T-helper 2 cell treated with Interferon-gamma antibody and Interleukin-4, amounts not matched to agents 100 ng/mL and 5 ng/mL, for 36 hours (primary cell): ENCODE data around the gene MMP19. TPM values are rescaled to one million over a fixed set of nuclear protein-coding genes. Genes with fewer than 3 reads are reported as not detected.
"Not testable (repeated sequence)": the region's sequence is repeated elsewhere in the genome, so short reads cannot be mapped to it uniquely, and the experiment has no call there.

Experiments
- intact Hi-C: fragments of 100-400 bp; cut with micrococcal nuclease; formaldehyde crosslinking; loops from one replicate; pipeline ENCODE4 v1.15.1; 2023
- total RNA-seq: library from RNA; stranded (reverse); gene quantifications from 2 replicates; pipeline ENCODE4 v1.2.3, GENCODE V29; 2022

Gene MMP19
- total RNA-seq, 1 donor from 2014 or later = 0.05 TPM

GRCh38 chr12:55843431-55843830, 695 bp upstream of the MMP19 start:
- intact Hi-C loops = no loop called here

- intact Hi-C loops = no loop called here
These were observed 2.0 kb downstream of the MMP19 start for GRCh38 chr12:55840581-55841351.

GRCh38 chr12:55839345-55840140, 3.2 kb downstream of the MMP19 start:
- intact Hi-C loops = no loop called here

DNA sequence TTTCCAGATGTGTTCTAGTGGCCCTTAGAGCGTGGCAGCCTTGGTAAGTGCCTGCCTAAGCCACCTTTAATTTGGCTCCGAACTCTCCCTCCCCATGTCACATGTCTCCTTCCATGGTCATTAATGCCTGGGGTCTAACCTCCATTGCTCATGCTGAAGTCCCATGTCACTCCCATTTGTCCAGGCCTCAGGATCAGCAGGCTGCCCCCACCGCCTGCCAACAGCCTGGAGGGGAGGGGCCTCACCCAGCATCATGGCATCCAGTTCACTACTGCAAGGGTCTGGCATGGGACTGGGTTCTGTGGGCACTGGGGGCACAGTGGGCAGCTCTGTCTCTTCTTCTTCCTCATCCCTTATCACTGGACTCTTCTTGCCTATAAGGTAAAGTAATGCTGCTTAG, 4.4 kb downstream of the MMP19 start:
- intact Hi-C loops = no loop called here

GRCh38 chr12:55834400-55834799, 8.3 kb downstream of the MMP19 start:
- intact Hi-C loops = not testable (repeated sequence)

- intact Hi-C loops = no loop called here
These were observed 9.7 kb downstream of the MMP19 start for GRCh38 chr12:55833056-55833455.

- intact Hi-C loops = no loop called here
These were observed 11.3 kb downstream of the MMP19 start for GRCh38 chr12:55831447-55831815.

DNA sequence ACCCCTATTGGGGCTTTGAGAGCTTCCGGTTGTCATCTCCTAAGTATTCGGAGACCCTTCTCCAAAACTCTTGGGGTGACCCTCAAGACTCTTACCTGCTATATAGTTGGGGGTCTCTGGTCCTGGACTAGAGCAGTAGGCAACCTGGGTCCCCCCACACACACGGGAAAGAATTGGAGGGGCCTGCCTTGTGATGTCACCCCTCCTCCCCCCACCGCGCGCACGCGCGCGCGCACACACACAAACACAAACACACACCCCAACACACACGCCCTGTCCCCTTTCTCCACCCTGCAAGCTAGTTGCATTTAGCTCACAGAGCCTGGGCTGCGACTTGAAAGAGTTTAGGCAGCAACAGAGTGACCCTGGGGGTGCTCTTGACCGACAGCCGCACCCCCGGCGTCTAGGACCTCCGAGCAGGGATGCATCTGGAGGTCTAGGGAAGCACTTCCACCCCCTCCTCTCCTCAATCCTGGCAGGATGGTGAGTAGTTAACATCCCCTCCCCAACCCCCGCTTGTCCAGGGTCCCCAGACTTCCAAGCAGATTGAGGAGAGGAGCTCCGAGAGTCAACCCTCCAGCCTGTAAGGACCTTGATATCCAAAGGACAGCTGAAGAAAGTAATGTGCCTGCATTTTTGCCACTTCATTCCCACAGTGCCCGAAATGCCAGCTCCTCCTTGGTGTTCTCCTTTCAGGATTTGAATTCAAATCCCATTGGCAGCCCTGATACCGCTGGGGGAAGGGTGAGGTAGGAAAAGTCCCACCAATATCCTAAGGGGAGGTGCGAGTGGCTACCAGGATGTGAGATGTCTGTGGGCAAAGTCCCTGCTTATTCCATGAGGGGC, 11.9 kb downstream of the MMP19 start:
- intact Hi-C loops = no loop called here

DNA sequence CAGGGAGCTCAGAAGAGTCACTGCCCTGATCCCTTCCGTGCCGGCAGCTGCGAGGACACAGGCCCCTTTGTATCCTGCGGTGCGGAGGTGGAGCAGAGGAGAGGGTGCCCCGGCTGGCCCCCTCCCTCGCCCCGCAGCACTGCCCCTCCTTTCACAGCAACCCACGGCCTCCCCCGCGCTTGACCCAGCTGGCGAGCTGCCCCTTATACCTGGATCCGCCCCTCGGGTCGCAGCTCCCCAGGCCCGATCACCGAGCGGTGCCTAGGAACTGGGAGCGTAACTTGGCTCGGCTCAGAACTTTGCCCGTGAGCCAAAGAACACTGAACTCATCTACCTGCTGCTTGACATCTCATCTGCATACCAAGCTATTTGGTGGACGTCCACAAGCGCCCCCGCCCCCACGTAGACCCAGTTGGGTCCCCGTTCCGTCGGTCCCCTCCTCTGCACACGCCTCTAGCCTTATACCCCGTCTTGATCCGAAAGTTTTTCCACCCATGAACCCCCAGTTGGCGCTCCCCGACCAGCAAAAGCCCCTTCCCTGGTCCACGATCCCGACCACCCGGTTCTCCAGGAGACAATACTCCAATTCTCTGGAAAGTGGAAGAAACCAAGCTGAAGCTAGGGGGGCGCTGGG, 12.7 kb downstream of the MMP19 start:
- intact Hi-C loops = loop anchor here (1.0 kb wide), 4 partner anchors 13 to 274 kb away; partner anchors contain the start of genes PA2G4, PYM1 and SARNP

DNA sequence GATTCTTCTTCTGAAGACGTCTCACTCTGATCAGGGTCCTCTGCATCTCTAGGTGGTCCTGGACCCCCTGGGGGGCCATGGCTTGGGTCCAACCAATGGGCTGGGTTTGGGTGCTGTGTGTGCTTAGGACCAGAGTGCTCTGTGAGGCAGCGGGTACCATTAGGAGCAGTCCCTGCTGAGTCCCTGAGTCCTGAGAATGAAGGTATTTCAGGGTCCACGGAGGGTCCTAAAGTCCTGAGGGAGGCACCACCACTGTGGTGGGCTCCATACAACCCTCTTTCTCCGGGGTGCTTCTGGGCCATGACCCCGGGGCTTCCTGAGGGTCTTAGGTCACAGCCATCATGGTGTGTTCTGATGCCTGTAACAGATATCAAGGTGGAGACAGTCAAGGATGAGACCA, 14.4 kb downstream of the MMP19 start:
- intact Hi-C loops = no loop called here

DNA sequence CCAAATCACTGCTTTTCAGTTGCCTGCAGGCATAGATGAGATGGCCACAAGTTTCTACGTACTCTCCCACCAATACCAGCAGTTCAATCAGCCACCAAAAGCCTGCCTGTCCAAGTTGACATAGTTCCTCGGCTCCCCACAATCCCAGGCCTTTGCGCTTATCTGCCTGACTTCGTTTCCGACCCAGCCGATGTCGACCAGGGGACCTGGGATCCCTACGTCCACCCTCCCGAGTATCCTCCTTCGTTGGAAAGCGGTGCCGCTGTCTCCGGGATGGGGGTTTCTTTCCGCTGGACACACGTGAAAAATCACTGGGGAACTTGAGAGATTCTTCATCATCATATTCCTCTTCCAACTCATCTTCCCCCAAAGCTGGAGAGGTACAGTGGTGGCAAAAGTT, 14.9 kb downstream of the MMP19 start:
- intact Hi-C loops = no loop called here

- intact Hi-C loops = no loop called here
These were observed 18.0 kb downstream of the MMP19 start for GRCh38 chr12:55824726-55825125.

DNA sequence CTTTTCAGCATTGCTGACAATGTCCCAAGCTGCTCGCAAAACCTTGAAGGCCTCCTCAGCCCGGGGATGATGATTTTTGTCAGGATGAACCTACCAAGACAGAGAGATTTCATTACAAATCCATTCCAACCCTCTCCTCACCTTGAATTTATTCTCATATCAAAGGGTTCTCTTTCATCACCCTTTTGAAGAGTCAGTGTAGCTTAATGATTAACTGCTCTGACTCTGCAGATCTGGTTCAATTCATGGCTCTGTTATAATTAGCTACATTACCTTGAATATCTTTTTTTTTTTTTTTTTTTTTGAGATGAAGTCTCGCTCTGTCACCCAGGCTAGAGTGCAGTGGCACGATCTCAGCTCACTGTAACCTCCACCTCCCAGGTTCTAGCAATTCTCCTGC, 19.3 kb downstream of the MMP19 start:
- intact Hi-C loops = no loop called here

DNA sequence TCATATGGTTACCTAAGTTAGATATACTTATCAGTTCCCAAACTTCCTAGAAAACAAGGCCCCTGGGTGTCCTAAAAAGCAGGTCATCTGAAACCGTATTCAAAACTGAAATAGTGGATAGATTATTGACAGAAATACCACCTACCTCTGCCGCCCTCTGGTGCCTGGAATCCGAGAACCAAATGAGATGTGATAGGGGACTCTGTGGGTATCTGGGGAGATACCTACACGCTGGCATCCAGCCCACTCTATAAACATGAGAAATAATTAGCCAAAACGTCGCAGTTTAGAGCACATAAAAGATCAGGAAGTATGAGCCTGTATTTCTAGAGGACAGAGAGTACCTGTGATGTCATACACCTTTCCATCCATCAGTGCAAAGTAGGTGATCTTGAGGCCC, 20.5 kb downstream of the MMP19 start:
- intact Hi-C loops = no loop called here

GRCh38 chr12:55820679-55821078, 22.1 kb downstream of the MMP19 start:
- intact Hi-C loops = no loop called here

- intact Hi-C loops = loop anchor here (1.0 to 10.0 kb wide), 3 partner anchors 154 to 816 kb away; partner anchors contain the start of genes BAZ2A, RPL41 and ZC3H10
These were observed 23.9 kb downstream of the MMP19 start for GRCh38 chr12:55818886-55819285.

DNA sequence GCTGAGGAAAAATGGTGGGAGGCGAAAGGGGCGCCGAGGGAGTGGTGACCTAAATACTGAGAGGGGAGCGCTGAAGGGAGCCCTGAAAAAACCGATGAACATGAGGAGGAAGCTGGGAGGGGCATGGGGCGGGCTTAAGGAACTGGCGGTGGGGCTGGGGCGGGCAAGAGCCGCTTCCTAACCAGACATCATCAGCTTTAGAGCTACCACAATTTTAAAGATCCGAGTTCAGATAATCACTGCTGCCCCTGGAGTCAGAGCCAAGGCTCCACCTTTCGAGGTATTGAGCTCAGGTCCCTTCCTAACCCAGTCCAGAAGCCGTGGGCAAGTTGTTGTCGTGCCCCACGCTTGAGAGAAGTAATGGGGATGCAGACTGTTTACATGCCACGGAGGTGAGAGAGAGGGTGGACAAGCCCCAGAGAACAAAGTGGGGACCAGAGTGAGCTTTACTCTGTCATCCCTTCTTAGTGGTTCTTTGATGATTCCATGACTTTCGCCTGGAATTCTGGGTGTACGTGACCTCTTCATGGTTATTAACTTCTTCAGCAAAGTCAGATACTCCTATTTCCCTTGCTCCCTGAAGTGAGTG, 24.5 kb downstream of the MMP19 start:
- intact Hi-C loops = loop anchor here (1.0 to 10.0 kb wide), 3 partner anchors 155 to 817 kb away; partner anchors contain the start of genes BAZ2A, RPL41 and ZC3H10

DNA sequence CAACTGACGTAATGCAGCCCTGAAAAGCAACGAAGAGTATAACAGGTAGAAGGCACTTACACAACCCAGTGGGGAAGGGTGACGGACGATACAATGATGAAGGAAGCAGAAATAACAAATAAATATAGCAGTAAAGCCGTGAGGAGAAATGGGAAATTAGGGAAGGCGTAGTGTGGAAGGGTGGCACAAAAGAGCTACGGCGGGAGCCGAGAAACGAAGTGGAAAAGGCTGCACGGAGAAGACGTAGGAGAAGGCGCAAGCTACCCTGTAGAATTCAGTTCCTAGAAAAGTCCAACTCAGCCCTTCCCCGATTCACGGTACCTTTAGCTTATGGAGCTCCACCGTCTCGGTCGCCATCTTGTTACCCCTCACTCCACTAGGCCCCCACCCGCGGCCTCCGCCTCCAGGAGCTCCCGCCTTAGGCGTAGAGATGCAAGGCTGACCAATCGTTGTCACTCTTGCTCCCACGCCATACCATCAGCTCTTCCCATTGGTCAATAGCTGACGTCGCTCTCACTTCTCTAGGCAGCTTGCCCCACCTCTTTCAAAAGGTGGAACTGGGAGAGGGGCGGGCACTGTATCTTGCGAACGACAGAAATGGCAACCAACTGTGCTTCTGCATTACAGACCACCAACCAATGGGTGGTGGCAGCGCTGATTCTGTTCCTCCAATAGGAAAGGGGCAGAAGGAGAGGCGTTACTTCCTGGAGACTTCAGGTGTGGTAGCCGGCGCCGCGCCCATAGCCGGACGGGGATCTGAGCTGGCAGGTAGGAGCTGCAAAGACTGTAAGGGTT, 25.2 kb downstream of the MMP19 start, which contains the start of the genes ORMDL2 and SARNP:
Gene ORMDL2, plus strand, starts transcription at position 697 of the 795 bp plus-strand sequence. CDS start 959 bp downstream, outside the sequence.
Gene SARNP, minus strand, starts transcription at position 380 of the 795 bp plus-strand sequence. Its CDS starts 23 bp downstream, at position 357.
- intact Hi-C loops = loop anchor here (1.0 to 10.0 kb wide), 10 partner anchors 12 to 817 kb away; partner anchors contain the start of genes BAZ2A, BLOC1S1, CD63 and DNAJC14

DNA sequence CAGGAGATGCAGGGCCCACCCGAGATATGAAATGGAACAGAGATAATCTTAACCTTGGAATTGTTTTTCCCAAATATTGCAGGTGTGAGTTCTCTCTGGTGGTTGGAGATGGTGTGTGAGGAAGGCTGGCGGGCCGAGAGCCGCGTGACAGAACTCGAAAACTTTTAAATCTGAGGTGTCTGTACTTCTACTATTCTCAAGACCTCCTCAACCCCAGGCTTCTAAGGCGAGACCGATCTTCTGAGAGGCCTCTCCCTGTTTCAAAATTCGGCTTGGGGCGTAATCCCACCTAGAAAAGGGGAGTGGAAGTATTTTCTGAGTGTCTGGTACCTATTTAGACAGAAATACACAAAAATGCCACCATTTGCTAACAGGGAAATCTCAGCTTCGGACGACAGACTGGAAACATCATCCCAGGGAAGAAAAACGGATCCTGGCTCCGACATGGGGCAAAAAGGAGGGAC, 25.8 kb downstream of the MMP19 start:
- intact Hi-C loops = loop anchor here (1.0 to 10.0 kb wide), 9 partner anchors 12 to 818 kb away; partner anchors contain the start of genes BAZ2A, BLOC1S1, CD63 and DNAJC14
